Activated gamma-delta T cell treated with anti-CD3 and anti-CD28 coated beads, Interleukin-2, amount 50 U/mL, for 16 hours (primary cell): ENCODE data around the gene SORBS1.

Experiments
- DNase-seq: peaks from one replicate; pipeline ENCODE4 v3.0.0-alpha.2; 2020; ENCODE audit warnings: low read depth

The SORBS1 gene

DNA sequence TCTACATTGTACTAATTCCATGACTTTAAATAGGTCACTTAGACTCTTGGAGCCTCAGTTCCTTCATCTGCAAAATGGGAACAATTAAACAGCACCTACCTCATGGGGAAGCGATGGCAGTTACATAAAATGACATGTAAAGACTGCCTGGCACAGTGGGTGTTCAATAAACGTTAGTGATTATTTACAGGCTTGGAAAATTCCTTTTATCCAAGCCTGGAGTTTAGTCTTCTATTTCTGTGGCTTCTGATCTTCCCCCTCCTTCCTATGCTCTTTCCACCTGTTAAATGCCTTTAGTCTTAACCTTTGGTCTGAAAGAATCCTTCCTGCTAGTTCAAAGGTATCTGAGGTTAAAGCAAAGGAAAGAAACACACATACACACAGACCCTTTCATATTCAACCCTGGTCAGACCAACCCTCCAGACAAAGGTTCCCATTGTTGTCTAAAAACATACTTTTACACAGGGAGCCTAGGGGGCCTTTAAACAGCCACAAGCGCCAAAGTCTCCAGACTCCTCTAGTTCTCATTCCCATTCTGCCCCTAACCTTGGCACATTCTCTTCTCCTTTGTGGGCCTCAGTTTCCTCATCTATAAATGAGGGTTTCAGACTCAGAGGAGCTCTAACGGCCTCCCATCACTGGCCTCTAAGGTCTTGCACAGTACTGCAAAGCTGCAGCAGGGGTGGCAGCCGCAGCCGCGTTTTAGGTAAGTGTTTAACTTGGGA, 21.4 kb downstream of the SORBS1 start:
- DNase-seq: no peak

DNA sequence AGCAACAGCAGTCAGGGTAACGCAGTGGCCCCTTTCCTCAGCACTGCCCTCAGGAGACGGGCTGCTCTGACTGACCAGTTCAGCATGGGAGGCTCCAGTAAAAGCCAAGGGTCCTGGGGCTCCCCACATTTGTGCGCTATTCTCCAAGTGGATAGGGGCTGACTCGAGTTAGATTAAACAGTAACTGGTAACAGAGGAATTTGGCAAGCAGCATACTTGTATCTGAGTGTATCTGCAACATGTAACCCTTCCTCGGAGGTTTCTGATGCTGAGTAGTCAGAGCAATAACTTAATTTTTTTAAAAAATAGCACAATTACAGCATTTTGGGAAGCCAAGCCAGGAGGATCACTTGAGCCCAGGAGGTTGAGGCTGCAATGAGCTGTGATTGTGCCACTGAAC, 22.8 kb downstream of the SORBS1 start:
- no peak for DNase-seq

DNA sequence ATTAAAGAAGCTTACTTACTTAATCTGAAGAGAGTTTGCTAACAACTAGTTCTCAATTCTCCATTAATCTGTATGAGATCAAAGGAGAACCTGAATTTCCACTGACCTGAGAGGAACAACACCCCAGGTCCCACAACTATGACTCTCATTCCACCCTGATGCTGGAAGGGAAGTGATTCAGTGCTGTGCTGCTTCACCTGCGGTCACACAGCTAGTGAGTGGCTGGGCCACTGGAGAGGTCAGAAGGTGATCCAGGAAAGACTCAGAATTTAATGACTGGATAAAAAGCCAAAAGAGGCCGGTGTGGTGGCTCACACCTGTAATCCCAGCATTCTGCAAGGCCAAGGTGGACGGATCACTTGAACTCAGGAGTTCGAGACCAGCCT, 23.6 kb downstream of the SORBS1 start:
- no peak for DNase-seq

DNA sequence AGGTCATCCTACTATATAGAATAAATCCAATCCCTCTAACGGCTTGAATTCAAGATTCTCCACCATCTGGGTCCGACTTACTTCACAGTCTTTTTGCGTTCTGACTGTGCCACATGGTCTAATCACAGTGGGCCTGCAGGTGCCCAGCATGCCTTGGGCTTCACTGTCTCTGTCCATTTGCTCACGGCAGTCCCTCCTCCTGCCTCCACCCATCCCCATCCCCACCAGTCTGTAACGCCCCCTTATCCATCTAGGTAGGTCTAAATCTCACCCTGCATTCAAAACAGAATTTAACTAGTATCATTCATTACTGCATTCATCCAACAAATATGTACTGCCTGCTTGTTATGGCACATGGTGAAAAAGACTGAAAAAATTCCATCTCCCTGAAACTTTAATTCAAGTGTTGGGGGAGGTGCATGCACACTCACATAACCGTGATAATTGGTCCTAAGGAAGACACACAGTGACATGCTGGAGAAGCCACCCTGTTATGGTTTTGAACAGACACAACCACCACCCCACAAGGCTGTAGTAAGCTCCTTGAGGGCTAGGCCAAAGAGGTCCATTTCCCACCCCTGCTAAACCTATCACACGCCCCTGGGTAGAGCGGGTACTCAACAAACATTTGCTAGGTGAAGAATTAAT, 24.2 kb downstream of the SORBS1 start:
- DNase-seq: no peak

DNA sequence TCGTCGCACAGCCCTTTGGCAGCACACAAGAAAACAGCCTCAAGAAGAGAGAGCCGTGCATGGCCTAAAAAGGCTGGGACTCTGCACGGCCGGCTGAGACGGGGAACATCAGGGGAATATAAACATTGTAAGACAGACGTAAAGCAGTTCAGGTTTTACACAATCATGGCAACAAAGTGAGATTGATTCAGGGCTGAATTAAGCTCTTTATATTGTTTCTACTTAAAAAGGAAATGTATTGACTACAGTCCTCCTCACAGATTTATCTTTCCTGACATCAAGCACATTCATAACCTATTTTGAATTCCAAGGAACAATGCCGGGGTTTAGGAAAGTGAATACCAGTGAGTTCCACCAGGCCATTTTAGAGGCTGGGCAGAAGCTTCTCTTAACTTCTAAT, 25.2 kb downstream of the SORBS1 start:
- DNase-seq: no peak

DNA sequence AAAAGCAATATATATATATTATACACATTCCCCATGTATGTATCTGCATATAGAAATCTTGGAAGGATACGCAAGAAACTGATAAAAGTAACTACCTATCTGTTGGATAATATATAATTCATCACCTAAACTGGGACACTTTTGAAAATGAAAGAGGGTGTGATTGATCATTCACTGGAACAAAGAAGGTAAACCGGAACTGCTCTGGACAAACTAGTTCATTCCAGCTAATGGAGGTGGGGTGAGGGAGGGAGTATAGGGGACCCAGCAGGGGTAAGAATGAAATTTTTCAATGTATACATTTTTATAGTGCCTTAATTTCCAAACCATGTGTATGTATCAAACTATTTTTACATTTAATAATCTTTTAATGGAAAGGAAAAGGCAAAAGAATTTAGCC, 25.6 kb downstream of the SORBS1 start:
- DNase-seq: no peak

DNA sequence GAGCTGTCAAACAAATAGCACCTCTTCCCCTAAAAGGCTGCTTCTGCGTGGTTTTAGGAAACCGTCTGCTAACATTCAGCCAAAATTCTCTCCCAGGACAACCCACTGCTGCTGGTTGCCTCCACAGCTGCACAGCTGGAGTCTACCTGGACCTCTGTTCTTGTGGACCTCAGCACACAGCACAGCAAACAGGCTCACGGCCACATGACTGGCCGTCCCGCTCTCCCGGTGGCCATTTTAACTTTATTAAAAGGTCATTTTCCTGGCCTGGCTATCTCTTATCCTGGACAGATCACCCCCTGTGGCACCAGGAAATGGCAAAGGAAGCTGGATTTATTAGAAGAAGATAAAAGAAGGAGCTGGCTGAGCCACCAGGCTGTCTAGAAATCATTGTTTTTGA, 27.6 kb downstream of the SORBS1 start:
- no peak for DNase-seq

DNA sequence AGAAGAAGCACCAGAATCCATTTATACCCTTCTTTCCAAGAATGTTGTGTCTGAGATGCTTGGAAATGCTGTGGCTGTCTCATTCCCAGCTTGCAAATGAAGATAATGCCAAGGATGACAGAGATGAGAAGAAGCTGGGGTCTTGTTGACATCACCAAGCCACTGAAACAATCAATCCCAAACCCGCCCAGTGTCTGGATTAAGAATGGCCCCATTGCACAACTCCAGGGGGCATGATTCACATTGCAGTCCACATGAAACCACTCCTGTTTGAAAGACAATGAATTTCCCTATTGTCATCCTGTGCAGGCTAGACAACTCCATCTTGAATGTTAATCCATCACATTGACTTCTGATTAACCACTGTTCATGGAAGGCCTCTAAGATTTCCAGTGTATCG, 28.6 kb downstream of the SORBS1 start:
- no peak for DNase-seq

DNA sequence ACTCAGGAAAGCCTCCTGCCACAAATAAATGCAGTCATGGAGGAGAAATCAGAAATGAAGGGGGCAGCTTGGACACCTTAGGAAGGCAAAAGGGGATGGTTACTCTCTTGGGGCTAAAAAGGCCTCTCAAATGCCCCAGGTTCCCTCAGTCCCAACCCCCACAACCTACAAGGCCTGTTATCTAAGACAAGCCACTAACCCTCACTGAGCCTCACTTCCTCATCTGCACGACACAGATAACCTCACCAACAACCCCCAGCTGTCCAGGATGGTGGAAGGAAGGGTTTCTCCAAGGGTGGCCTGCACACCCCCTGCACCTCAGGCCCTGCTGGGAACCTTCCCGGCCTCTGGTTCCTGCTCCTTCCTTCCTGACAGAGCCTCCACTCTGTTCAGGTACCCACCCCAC, 29.2 kb downstream of the SORBS1 start:
- no peak for DNase-seq

DNA sequence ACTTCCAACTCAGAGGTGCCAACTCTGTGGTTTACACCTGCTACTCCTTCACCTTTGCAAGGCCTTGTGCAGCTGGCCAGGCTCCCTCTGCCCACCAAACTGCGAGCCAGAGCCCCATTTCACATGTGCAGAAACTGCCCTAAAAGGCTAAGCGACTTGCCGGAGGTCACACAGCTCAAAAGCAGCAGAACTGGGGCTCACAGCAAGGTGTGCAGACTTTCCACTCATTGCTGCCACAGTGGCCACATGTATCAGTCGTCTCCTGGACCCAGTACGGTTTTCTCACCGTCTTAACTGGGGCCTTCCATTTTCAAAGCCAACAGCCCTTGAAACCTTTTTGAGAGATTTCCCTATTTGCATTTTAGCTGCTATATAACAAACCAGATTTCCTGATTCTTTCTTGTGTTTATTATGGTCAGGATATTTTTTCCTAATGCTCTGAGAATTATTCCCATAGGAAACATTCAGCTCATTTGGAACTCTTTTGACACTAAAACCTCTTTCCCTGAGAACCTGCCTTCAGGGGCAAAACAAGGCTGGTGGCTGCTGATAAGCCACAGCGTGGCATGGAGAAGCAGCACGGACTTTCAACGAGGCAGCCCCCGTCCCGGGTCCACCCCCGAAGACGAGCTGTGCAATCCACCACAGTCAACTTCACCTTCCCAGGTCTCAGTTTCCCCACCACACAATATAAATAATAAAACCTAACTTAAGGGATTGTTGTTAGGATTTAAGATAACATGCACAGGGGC, 29.9 kb downstream of the SORBS1 start:
- DNase-seq: no peak

DNA sequence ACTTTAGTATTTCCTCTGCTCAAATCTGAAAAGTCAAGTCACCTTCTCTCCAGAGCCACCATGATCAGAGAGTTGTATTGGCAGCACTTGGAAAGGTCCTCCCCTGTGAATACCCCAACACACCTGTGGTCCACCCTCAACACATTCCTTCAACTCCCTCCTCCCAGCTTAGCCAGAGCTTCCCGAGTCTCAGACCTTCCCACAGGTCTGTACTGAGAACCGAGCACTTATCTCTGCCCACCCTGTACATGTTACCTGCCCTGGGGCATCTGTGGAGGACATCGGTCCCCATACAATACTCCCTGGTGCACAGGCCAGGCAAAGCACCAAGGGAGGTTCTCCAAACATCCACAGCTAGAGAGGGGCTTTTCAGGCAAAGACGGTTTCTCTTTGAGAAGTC, 30.6 kb downstream of the SORBS1 start:
- DNase-seq: no peak

DNA sequence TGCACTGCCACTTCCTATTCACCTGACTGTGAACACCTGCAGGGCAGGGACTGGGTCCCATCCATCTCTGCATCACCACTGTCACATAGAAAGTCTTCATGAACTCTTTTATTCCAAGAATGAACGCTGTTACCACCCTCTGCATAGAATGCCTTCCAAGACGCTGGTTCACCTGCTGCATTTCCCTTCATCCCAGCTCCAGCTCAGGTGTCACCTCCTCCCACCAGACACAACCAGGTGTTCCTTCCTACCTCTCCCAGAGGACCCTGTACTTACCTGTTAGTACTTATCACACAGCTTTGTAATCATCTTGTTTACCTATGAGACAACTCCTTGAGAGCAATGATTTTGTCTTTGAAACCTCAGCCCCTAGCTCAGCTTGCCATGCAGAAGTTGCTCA, 31.1 kb downstream of the SORBS1 start:
- DNase-seq: no peak

DNA sequence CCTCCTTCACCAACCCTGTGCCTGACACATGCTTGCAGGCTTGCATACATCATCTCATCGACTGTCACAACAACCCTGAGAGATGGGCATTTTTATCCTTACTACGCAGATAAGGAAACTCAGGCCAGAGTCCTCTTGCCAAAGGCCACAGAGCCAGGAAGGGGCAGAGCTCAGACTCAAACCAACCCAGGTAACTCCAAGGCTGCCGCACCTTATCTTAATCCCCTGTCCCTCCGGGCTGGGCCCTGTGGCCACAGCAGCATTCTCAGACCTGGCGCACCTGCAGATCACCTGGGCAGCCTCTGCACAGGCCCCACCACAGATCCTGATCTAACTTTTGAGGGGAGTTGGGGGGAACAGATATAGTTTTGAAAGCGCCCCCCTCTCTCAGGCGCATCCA, 35.1 kb downstream of the SORBS1 start:
- DNase-seq: no peak

DNA sequence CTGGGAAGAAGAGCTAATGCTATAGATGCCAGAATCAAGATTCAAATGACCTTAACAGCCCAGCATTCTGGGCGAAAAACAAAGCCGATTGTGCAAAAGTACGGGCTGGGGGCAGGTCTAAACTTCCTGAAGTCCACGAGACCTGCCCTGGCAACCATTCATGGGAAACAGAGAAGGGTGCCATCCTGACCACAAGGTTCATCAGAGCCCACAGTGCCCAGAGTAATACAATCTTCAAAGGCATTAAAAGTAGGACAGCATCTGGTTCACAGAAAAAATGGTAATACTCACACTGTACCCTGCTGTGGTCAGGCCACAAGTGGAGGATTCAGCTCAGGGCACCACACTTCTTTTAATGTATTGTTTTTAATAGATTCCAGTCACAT, 36.1 kb downstream of the SORBS1 start:
- DNase-seq: no peak

DNA sequence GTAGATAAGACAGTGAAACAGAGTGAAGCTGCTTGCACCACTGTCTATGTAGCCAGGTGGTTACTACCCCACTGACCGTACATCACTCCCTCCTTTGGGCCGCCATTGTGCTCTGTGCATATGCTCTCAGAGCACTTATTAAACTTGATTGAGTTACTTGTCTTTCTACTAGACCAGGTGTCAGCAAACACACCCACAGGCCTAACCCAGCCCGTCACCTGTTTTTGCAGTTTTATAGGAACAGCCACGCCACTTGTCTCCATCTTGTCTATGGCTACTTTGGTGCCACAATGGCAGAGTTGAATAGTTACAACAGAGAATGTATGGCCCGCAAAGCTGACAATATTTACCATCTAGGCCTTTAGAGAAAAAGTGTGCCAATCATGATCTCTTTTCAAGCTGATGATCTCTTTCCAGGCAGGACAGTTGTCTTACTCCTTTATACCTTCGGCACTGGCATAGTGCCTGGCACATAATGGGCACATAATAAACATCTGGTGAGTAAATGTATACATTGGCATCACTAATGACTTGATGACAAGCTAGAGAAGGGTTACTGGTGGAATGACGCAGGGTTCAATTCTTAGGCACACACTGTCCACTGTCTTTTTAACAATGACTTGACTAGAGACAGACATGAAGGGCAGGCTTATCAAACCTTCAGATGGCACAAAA, 36.7 kb downstream of the SORBS1 start:
- no peak for DNase-seq

DNA sequence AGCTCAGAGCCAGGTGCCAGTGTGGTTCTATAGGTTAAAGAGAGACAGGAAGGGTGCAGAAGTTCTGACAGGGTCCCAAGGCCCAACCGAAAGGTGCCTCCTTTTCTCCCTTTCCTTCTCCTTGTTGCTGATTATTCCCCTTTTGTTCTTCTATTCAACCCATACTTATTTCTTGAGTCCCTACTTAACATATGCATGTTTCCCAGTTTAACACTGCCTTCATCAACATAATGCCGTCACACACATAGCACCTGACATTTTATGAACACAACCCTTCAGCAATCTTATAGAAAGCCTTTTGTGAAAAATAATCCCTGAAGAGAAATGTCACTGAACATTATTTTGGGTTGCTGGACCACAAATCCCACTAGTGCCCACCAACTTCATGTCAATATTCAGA, 39.1 kb downstream of the SORBS1 start:
- DNase-seq: no peak

DNA sequence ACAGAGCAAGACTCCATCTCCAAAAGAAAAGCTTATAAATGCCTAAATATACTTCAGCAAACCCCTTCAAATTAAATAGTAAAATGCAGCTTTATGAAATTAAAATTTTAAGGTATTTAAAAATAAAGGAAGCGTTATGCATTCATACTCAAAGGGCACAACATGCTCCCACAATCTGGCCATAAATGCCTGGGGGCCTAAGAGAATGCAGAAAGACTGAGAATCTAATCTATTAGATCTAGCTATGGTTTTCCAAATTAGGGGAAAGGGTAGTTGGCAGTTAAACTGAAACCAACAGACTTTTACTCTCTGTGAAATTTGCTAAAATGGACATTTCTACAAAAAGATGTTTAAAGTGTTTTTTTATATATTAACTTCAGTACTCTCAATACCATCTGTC, 40.6 kb downstream of the SORBS1 start:
- no peak for DNase-seq

DNA sequence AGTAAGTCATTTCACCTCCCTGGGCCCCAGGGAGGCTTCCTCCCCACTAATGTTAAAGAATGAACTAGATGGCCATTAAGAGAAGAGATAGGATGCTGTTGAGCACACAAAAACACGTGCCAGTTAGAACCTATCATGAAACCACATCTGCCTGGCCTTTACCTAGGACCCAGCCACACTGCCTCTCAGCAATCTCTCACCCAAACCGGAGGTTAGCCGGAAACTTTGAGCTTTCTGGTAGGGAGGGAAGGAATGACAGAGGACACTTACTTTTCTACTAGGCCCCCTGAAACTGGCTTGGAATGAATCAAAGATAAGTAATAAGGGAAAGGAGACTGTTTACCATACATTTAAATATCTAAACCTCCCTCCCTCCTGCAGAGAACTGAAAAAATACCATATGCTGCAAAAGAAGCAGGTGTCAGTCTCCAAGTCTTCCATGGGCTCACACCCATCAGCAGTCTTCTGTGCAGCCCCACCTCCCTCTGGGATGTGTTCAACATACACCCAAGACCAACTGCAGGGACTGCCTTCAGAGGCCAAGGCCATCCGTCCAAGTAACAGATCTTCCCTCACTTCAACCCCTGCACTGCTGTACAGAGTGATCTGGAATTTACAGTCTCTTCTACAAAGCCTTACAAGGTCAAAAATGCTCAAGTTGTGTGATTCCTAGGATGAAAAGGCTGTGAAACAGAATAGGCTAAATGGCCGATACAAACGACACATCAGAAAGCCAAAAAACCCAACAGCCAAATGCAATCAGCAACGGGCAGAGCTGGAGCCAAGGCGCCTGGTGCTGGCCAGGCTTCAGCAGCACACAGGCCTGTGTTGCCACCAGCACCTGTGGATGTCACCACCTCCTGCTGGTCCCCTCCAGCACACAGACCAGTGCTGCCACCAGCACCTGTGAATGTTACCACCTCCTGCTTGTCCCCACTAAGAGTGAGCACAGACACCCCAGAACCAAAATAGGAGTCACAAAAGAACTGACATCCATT, 42.4 kb downstream of the SORBS1 start:
- DNase-seq: no peak

DNA sequence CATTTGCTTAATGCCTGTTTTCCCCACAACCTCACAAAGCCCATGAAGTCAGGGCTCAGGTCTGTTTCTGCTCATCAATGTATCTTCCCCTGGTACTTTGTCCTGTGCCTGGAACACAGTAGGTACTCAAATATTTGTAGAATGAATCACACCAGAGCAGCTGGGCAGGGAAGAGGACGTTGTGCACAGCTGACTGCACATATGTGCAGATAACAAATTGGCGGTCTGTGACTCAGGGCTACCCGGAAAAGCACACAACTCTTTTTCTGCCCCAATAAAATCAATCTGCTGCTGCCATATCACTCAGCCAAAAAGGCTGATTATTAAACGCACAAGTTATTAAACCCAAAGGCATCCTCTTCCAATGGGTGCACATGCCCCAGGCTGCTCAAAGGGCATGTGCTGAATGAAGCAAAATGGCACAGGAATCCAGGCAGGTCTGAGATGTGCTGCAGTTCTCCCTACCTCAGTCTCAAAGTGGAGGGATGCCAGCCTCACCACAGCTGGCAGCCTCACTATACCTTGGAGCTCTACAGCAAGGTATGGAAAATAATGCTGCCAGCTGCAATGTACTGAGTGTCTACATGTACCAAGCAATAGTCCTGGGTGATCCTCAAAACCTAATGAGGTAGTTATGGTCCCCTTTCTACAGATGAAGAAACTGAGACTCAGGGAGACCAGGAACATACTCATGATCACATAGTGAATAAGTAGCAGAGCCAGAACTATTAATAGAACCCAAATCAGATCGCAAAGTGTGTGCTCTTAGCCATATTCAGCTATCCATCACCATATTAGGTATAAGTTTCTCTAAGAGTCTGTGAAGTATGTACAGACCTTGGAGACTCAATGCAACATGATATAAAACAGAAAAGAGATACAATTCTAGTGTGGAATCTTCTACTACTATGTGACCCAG, 43.4 kb downstream of the SORBS1 start:
- DNase-seq: no peak

DNA sequence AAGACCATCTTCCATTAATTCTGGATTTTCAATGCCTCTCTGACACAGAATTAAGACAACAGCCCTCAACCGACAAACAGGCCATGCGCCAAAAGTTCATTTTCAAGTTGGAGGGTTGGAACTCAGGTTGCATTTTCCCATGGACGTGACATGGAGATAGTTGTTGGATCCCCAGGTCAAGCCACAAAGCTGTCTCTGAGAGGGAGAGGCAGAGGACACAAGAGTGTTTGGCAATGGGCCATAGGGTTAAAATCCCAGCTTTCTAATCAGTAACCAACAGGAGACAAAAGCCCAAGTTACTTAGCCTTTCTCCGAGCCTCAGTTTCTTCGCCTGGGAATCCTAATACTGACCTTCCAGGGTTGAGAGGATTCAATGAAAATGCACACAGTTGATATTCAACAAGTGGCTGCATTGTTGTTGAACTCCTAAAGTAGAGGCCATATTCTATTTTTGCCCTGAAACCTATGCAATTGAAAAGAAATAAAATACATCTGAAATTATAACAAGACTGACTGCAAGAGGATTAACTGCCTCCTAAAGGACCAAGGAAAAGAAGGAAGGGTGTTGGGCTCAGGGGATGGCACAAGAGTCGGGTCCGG, 44.3 kb downstream of the SORBS1 start:
- no peak for DNase-seq
